Stimulated activated CD4-positive, alpha-beta T cell treated with anti-CD3 and anti-CD28 coated beads, Interleukin-12 subunit alpha, Interleukin-12 subunit beta, amount 100 ng/mL, for 48 hours (primary cell): ENCODE data around the gene MPP3.
"Not testable (repeated sequence)": the region's sequence is repeated elsewhere in the genome, so short reads cannot be mapped to it uniquely, and the experiment has no call there.

Experiments used
- DNase-seq, 3 donors: peaks; one replicate each; pipeline ENCODE4 v3.0.0-alpha.2; 2020; ENCODE audit warnings: low read depth in 2 of 3, low spot score in 1 of 3

MPP3 gene

GRCh38 chr17:43810226-43810715 is 22.7 kb downstream of the MPP3 start:
- DNase-seq: no peak

GRCh38 chr17:43809121-43809520 is 23.8 kb downstream of the MPP3 start:
- no peak for DNase-seq

- DNase-seq: no peak
These were observed 24.9 kb downstream of the MPP3 start for GRCh38 chr17:43808076-43808475.

- no peak for DNase-seq
These were observed 27.8 kb downstream of the MPP3 start for GRCh38 chr17:43805117-43805516.

GRCh38 chr17:43803758-43804157 is 29.2 kb downstream of the MPP3 start:
- no peak for DNase-seq

- DNase-seq: no peak
These were observed 31.1 kb downstream of the MPP3 start for GRCh38 chr17:43801844-43802243.

GRCh38 chr17:43800736-43801135 is 32.2 kb downstream of the MPP3 start:
- no peak for DNase-seq

GRCh38 chr17:43799047-43799446 is 33.9 kb downstream of the MPP3 start:
- no peak for DNase-seq

- not testable (repeated sequence) for DNase-seq
These were observed 34.9 kb downstream of the MPP3 start for GRCh38 chr17:43798024-43798423.

GRCh38 chr17:43792668-43793067 is 40.3 kb downstream of the MPP3 start:
- not testable (repeated sequence) for DNase-seq

- no peak for DNase-seq
These were observed 41.4 kb downstream of the MPP3 start for GRCh38 chr17:43791589-43791988.

- no peak for DNase-seq
These were observed 42.5 kb downstream of the MPP3 start for GRCh38 chr17:43790311-43790940.

- DNase-seq: no peak
These were observed 43.5 kb downstream of the MPP3 start for GRCh38 chr17:43789482-43789881.

GRCh38 chr17:43788540-43788939 is 44.4 kb downstream of the MPP3 start:
- DNase-seq: no peak

- no peak for DNase-seq
These were observed 45.2 kb downstream of the MPP3 start for GRCh38 chr17:43787728-43788127.

GRCh38 chr17:43784628-43785101 is 48.3 kb downstream of the MPP3 start:
- no peak for DNase-seq

- DNase-seq: no peak
These were observed 48.9 kb downstream of the MPP3 start for GRCh38 chr17:43784068-43784467.

GRCh38 chr17:43782913-43783680 is 49.8 kb downstream of the MPP3 start:
- DNase-seq: no peak

- no peak for DNase-seq
These were observed 52.8 kb downstream of the MPP3 start, which contains the start of gene CFAP97D1 for GRCh38 chr17:43780135-43780534. Gene CFAP97D1, plus strand, starts transcription at chr17:43780435. Its CDS starts 28 bp downstream, at chr17:43780463.

- DNase-seq: no peak
These were observed 53.5 kb downstream of the MPP3 start for GRCh38 chr17:43779145-43780125.
